ENCODE results near the gene GOLPH3.

- TF ChIP-seq CTCF (IDR thresholded peaks at IDR 0.05; ENCODE audit: control extremely low read depth in 1 of 3, insufficient read depth in 1 of 3, low read depth in 1 of 3, low read length in 3 of 3) (no peak), NRF1 (IDR thresholded peaks at IDR 0.05; ENCODE audit: low read depth, low read length) (no peak), RFX5 (IDR thresholded peaks at IDR 0.05; ENCODE audit: borderline replicate concordance, low read depth, low read length) (no peak), POLR2A (IDR thresholded peaks at IDR 0.05; ENCODE audit: control extremely low read depth in 1 of 2, low read depth in 2 of 2, low read length in 2 of 2) (no peak), SP1 (IDR thresholded peaks at IDR 0.05; ENCODE audit: low read depth, low read length) (no peak), EZH2 (IDR thresholded peaks at IDR 0.05; ENCODE audit: low read depth, low read length, severe bottlenecking) (no peak), RNF2 (IDR thresholded peaks at IDR 0.05; ENCODE audit: borderline replicate concordance, low read depth, low read length, missing control alignments, poor library complexity, severe bottlenecking) (no peak), ZNF274 (IDR thresholded peaks at IDR 0.05; ENCODE audit: borderline replicate concordance, extremely low read depth, low read length) (no peak), MAX (IDR thresholded peaks at IDR 0.05) (no peak), E2F6 (IDR thresholded peaks at IDR 0.05) (no peak), POLR2AphosphoS5 (IDR thresholded peaks at IDR 0.05; ENCODE audit: low read depth, low read length) (no peak)
These were observed 66.8 kb downstream of the GOLPH3 start for GRCh38 chr5:32107291-32107690.

All from H1 (cell line).